ENCODE results near the gene VASN.
A peak's percentile ranks its signal among the peaks of the same experiment; 100 is the strongest.
"Not testable (repeated sequence)": the region's sequence is repeated elsewhere in the genome, so short reads cannot be mapped to it uniquely, and the experiment has no call there.

VASN gene

DNA sequence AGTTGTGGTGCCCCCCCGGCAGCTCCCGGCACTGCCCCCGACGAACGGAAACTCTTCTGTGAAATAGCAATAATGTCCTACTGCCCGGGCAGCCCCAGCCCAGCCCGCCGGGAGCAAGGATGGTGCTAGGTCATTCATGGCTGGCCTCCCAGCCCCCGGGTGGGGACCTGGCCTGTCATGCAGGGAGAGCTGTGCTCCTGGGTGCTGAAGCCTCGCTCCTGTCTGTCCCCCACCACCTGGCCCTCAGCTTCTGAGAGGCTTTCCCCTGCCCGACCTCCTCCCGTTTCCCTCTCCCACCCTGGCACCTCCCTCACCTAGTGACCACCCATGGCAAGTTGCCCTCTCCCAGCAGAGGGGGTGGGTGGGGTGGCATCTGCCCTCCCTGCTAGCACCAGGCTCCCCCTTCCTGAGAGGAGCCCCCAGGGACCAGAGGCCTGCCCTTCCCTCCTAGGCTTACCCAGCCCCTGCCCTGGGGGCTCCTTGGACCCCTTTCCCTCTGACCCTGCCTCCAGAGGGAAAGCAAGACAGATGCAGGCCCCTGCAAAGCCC lies 34.0 kb upstream of the VASN start:
- DNase-seq, result no peak

GRCh38 chr16:4338125-4338582 lies 33.5 kb upstream of the VASN start:
- no peak for DNase-seq

GRCh38 chr16:4338712-4339299 lies 32.8 kb upstream of the VASN start:
- no peak for DNase-seq

- DNase-seq, result no peak
Measured at GRCh38 chr16:4339455-4339854, 32.2 kb upstream of the VASN start.

- DNase-seq, result no peak
Measured at GRCh38 chr16:4339909-4340308, 31.7 kb upstream of the VASN start.

- DNase-seq, result no peak
Measured at GRCh38 chr16:4340443-4340842, 31.2 kb upstream of the VASN start.

DNA sequence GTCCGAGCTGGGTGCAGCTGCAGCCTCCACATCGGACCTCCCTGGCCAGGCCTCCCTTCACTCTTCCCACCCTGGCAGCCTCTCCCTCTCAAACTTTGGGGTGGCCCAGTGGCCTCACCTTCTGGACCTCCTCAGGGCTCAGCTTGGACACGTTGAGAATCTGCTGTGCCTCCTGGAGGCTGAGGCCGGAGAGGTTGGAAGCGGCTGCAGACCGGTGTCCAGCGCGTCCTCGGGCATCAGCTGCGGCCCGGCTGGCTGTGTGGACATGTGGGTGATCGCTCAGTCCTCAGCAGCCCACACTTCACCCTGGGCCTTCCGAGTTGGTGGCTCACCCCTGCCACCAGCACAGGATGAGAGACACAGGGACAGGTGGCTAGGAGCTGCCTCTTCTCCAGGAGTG lies 30.4 kb upstream of the VASN start:
- DNase-seq, result no peak

DNA sequence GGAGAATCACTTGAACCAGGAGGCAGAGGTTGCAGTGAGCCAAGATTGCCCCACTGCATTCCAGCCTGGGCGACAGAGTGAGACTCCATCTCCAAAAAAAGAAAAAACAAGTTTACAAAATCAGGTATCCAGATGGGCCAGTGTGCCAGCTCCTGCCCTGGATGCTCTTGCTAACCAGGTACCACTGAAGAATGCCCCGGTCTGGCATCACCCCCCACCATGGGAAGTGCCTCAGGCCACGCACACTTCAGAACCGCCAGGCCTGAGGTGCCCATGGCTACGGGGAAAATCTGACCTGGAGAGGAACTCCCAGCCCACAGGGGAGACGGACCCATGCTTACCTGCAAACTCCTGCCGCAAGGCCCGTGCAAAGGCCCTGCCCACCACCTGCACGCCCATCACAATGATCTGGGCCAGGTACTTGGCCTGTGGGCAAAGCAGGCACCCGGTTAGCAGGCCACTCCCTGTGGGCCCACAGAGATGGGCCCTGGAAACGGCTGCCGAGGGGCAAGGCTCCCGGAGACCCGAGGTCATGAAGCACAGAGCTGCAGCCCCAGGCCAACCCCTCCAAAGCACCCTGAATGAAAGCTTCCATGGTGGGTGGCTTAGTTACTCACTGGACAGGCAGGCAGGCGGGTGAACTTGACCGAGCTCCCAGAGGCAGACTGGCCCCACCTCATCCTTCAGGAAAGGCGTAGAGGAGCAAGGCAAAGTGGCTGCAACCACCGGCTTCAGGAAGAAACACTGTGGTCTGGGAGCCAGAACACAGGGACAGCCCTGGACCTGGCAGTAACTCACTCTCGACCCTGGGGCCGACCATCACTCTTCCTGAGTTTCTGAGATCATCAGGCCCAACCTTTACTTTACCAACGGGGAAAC lies 28.5 kb upstream of the VASN start:
- no peak for DNase-seq

- DNase-seq, result not testable (repeated sequence)
Measured at GRCh38 chr16:4344300-4344982, 27.2 kb upstream of the VASN start.

DNA sequence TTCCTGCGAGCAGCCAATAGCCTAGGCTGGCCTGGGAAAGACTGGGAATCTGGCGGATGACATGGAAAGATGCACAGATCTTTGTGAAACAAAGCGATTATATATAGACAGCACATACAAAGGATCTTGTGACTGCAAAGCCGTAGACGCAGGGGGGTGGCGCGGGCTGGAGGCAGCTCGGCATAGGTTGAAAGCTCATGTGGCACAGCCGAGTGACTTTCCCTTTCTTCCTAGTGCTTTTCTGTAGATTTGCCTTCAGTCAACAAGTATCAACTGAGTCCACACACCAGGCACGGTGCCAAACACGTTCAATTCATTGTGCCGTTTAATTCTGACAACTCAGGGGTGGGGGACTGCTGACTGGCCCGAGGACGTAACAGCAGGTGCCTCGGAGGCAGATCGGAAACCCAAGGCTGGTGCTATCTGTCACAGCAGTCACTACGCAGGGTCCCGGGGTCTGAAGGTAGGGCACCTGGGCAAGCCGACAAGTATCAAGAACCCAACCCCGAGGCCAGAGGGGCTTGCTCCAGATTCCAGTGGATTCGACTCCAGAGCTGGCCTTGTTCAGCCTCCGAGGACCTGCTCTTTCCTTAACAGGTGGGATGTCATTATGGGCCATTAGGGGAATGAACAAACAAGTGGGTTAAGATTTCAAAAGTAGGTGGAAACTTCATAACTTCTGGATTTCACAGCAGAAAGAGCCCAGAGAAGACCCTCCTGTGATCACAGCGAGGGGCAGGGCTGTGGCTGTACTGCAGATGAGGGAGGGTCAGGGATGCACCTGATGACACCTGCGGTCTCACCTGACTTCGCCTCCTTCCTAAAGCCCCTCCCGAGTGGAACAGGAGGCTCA lies 26.4 kb upstream of the VASN start:
- no peak for DNase-seq

GRCh38 chr16:4345836-4346781 lies 25.5 kb upstream of the VASN start:
- no peak for DNase-seq

GRCh38 chr16:4347010-4347409 lies 24.6 kb upstream of the VASN start:
- no peak for DNase-seq

DNA sequence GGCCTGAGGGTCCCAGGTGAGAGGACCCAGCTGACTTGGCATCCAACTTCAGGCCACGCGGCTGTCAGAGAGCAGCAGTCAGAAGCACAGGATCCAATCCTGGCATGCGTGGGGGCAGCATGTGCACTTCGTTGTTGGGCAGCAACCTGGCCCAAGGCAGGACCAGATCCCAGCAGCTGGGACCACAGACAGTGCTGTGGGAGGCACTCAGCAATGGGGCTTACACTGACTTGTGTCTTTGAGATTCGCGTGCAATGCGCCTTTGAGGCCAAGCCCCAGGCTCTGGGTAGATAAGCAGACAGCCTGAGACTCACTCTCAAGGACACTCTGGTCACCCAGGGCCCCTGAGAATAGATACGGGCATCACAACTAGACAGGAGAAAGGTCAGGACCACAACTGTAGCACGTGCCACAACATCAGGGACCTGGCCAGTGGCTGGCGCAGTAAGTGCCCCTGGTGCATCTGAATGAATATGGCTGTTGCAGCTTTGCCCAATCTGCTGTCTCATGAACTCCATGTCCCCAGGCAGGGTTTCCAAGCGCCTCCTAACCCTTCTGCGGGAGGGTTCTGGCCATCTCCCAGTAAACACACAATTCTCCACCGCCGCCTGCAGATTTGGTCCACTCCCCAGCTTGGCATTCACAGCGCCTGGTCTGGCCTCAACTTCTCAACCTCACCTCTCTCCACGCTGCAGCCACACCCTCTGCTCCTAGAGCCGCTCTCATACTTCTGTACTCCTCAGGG lies 23.7 kb upstream of the VASN start:
- DNase-seq, result no peak

DNA sequence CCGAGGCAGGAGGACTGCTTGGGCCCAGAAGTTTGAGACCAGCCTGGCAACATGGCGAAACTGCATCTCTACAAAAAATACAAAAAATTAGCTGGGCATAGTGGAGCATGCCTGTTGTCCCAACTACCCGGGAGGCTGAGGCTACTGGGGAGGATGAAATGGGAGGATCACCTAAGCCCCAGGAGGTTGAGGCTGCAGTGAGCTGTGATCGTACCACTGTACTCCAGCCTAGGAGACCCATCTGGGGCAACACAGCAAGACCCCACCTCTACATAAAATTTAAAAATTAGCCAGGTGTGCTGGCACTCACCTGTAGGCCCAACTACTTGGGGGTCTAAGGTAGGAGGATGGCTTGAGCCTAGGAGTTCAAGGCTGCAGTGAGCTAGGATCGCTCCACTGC lies 22.3 kb upstream of the VASN start:
- no peak for DNase-seq

DNA sequence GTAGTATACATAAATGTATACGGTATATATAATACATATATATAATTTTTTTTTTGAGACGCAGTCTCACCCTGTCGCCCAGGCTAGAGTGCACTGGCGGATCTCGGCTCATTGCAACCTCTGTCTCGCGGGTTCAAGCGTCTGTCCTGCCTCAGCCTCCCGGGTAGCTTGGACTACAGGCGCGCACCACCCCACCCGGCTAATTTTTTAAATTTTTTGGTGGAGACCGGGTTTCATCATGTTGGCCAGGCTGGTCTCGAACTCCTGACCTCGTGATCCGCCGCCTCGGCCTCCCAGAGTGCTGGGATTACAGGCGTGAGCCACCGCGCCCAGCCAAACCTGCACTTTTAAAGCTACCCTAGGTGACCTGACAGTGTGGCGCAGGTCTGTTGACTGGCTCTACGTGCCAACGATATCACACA lies 21.3 kb upstream of the VASN start:
- DNase-seq, result no peak

- DNase-seq, result peak; percentile 98
Measured at GRCh38 chr16:4350787-4351659, 20.6 kb upstream of the VASN start, which contains the start of gene PAM16. TSS of gene PAM16 (minus strand) at chr16:4351321. CDS start at chr16:4351234, 87 bp downstream.

DNA sequence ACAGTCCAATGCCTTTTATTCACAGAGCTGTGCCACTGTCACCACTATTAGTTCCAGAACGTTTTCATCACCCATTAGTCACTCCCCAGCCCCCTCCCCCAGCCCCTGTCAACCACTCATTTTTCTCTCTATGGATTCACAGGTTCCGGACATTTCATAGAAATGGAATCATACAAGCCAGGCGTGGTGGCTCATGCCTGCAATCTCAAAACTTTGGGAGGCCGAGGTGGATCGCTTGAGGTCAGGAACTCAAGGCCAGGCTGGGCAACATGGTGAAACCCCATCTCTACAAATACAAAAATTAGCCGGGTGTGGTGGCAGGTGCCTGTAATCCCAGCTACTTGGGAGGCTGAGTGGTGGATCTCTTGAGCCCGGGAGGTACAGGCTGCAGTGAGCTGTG lies 19.8 kb upstream of the VASN start:
- DNase-seq, result no peak

DNA sequence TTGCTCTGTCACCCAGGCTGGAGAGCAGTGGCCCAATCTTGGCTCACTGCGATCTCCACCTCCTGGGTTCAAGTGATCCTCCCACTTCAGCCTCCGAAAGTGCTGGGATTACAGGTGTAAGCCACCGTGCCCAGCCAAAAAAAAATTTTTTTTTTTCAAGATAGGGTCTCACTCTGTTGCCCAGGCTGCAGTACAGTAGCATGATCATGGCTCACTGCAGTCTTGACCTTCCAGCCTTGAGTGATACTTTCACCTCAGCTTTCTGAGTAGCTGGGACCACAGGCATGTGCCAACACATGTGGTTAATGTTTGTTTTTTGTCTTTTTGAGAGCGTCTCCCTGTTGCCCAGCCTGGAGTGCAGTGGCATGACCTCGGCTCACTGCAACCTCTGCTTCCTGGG lies 18.8 kb upstream of the VASN start:
- DNase-seq, result no peak

DNA sequence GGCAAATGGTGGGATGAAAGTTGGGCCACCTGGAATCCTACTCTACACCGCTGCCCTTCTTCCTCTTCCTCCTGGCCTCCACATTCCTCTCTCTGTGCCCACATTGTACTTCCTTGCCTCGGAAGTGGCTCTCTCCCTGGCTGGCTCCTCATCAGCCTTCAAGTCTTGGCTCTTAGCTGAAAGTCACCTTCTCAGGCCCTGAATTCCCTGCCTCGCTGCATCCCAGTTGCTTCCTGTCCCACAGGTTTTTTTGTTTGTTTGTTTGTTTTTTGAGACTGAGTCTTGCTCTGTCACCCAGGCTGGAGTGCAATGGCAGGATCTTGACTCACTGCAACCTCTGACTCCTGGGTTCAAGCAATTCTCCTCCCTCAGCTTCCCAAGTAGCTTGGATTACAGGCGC lies 18.0 kb upstream of the VASN start:
- DNase-seq, result no peak
